ENCODE measurements around the gene SGCD.

Gene SGCD

GRCh38 chr5:156482818-156483217 lies 155.9 kb downstream of the SGCD start:
- H4K20me1 ChIP-seq (ENCODE audit: insufficient read depth, low read length), result no peaks in the 10 kb centered on the region
- H3K9ac ChIP-seq (ENCODE audit: low read length), result no peak overlapping the region
- H2AFZ ChIP-seq (ENCODE audit: low read depth, low read length), result no peak overlapping the region
- H3K4me3 ChIP-seq (ENCODE audit: low read length), result no peak overlapping the region
- H3K4me1 ChIP-seq (ENCODE audit: low read length), result no peaks in the 10 kb centered on the region
- H3K79me2 ChIP-seq (ENCODE audit: low read length), result no peaks in the 10 kb centered on the region
- TF ChIP-seq EZH2phosphoT487 (IDR thresholded peaks at IDR 0.05; ENCODE audit: low read depth), result no peak
- no peak for TF ChIP-seq CTCF (IDR thresholded peaks at IDR 0.05; ENCODE audit: low read depth, low read length)
- no peaks in the 10 kb centered on the region for H3K36me3 ChIP-seq (replicated peaks; ENCODE audit: low read depth, low read length)
- H3K9me3 ChIP-seq (ENCODE audit: insufficient read depth, low read length), result no peaks in the 10 kb centered on the region
- H3K27ac ChIP-seq (ENCODE audit: low read length), result no peak overlapping the region
- no peak overlapping the region for H3K4me2 ChIP-seq (ENCODE audit: low read length)
- H3K27me3 ChIP-seq (ENCODE audit: low read depth, low read length), result no peaks in the 10 kb centered on the region

GRCh38 chr5:156486394-156487238 lies 159.7 kb downstream of the SGCD start:
- Histone ChIP-seq H3K4me1 (ENCODE audit: low read length) (no peaks in the 10 kb centered on the region), H3K9me3 (ENCODE audit: insufficient read depth, low read length) (no peaks in the 10 kb centered on the region), H3K9ac (ENCODE audit: low read length) (no peak overlapping the region), H3K27ac (ENCODE audit: low read length) (no peak overlapping the region), H3K79me2 (ENCODE audit: low read length) (no peaks in the 10 kb centered on the region), H3K27me3 (ENCODE audit: low read depth, low read length) (no peaks in the 10 kb centered on the region), H4K20me1 (ENCODE audit: insufficient read depth, low read length) (no peaks in the 10 kb centered on the region), H3K4me3 (ENCODE audit: low read length) (no peak overlapping the region), H3K4me2 (ENCODE audit: low read length) (no peak overlapping the region), H2AFZ (ENCODE audit: low read depth, low read length) (no peak overlapping the region), H3K36me3 (replicated peaks; ENCODE audit: low read depth, low read length) (no peaks in the 10 kb centered on the region)
- TF ChIP-seq CTCF (IDR thresholded peaks at IDR 0.05; ENCODE audit: low read depth, low read length), result no peak
- no peak for TF ChIP-seq EZH2phosphoT487 (IDR thresholded peaks at IDR 0.05; ENCODE audit: low read depth)

- no peak overlapping the region for H3K4me2 ChIP-seq (ENCODE audit: low read length)
Measured at GRCh38 chr5:156491766-156492165, 164.8 kb downstream of the SGCD start.

More at GRCh38 chr5:156491766-156492165, 164.8 kb downstream of the SGCD start:
- Histone ChIP-seq H3K4me3 (ENCODE audit: low read length) (no peak overlapping the region), H4K20me1 (ENCODE audit: insufficient read depth, low read length) (no peaks in the 10 kb centered on the region), H3K36me3 (replicated peaks; ENCODE audit: low read depth, low read length) (no peaks in the 10 kb centered on the region), H2AFZ (ENCODE audit: low read depth, low read length) (no peak overlapping the region), H3K27me3 (ENCODE audit: low read depth, low read length) (no peaks in the 10 kb centered on the region), H3K9me3 (ENCODE audit: insufficient read depth, low read length) (no peaks in the 10 kb centered on the region), H3K9ac (ENCODE audit: low read length) (no peak overlapping the region), H3K27ac (ENCODE audit: low read length) (no peak overlapping the region), H3K79me2 (ENCODE audit: low read length) (no peaks in the 10 kb centered on the region), H3K4me1 (ENCODE audit: low read length) (no peaks in the 10 kb centered on the region)
- TF ChIP-seq EZH2phosphoT487 (IDR thresholded peaks at IDR 0.05; ENCODE audit: low read depth) (no peak), CTCF (IDR thresholded peaks at IDR 0.05; ENCODE audit: low read depth, low read length) (no peak)
